Measurements from ENCODE around the gene PXN.
"Not testable (repeated sequence)": the region's sequence is repeated elsewhere in the genome, so short reads cannot be mapped to it uniquely, and the experiment has no call there.

The PXN gene

GRCh38 chr12:120238217-120238616 lies 27.3 kb downstream of the PXN start:
- no peak for DNase-seq (ENCODE audit: low spot score)
- no peak for TF ChIP-seq CTCF (conservative IDR thresholded peaks at IDR 0.05; ENCODE audit: low read depth)
- POLR2A ChIA-PET (ENCODE audit: low non-redundant PET) = interaction anchor here (1.0 to 2.1 kb wide), 3 partner anchors 24 to 54 kb away, joined by 5 to 6 read pairs (median 5); partner anchors contain the start of gene RNU4-2
- CTCF ChIA-PET = interaction anchor here (0.8 to 4.2 kb wide), 7 partner anchors 10 to 37 kb away, joined by 3 to 22 read pairs (median 3); partner anchors contain the start of genes PXN and RPLP0
- peak overlapping the region; percentile 100 for H3K27ac ChIP-seq

- peak overlapping the region; percentile 100 for H3K27ac ChIP-seq
These were observed 28.0 kb downstream of the PXN start for GRCh38 chr12:120237360-120238171.

GRCh38 chr12:120236809-120237208 lies 28.7 kb downstream of the PXN start:
- H3K27ac ChIP-seq = peak overlapping the region; percentile 100
- POLR2A ChIA-PET (ENCODE audit: low non-redundant PET) = interaction anchor here (0.8 to 2.1 kb wide), 2 partner anchors 25 to 27 kb away, joined by 3 to 6 read pairs; no protein-coding TSS in a partner anchor
- CTCF ChIA-PET = interaction anchor here (0.6 to 4.2 kb wide), 4 partner anchors 9 to 133 kb away, joined by 3 to 22 read pairs (median 4); partner anchors contain the start of gene PXN
- not testable (repeated sequence) for DNase-seq (ENCODE audit: low spot score)

More at GRCh38 chr12:120237360-120238171, 28.0 kb downstream of the PXN start:
- ChIA-PET POLR2A (ENCODE audit: low non-redundant PET) (interaction anchor here (0.5 to 2.1 kb wide), 4 partner anchors 25 to 54 kb away, joined by 3 to 6 read pairs (median 4); partner anchors contain the start of gene RNU4-2), CTCF (interaction anchor here (1.1 to 4.2 kb wide), 5 partner anchors 9 to 28 kb away, joined by 3 to 22 read pairs (median 3); partner anchors contain the start of gene PXN)
- peak; percentile 85 for DNase-seq (ENCODE audit: low spot score)
- TF ChIP-seq CTCF (conservative IDR thresholded peaks at IDR 0.05; ENCODE audit: low read depth) = no peak

- peak overlapping the region; percentile 100 for H3K27ac ChIP-seq
- DNase-seq (ENCODE audit: low spot score) = no peak
- ChIA-PET CTCF (interaction anchor here (0.5 to 1.5 kb wide), 8 partner anchors 13 to 274 kb away, joined by 3 to 7 read pairs (median 5); partner anchors contain the start of gene PXN), POLR2A (ENCODE audit: low non-redundant PET) (interaction anchor here (0.6 to 1.3 kb wide), 3 partner anchors 26 to 51 kb away, joined by 3 to 8 read pairs (median 3); partner anchors contain the start of gene PXN)
- TF ChIP-seq CTCF (conservative IDR thresholded peaks at IDR 0.05; ENCODE audit: low read depth) = no peak
These were observed 29.9 kb downstream of the PXN start for GRCh38 chr12:120235369-120236323.

- TF ChIP-seq CTCF (conservative IDR thresholded peaks at IDR 0.05; ENCODE audit: low read depth) = 0 out of 2 replicates have a peak, but pooled peaks have one; percentile 24
- peak; percentile 57 for DNase-seq (ENCODE audit: low spot score)
- H3K27ac ChIP-seq = peak overlapping the region; percentile 100
- ChIA-PET POLR2A (ENCODE audit: low non-redundant PET) (interaction anchor here (0.6 to 1.3 kb wide), 3 partner anchors 27 to 50 kb away, joined by 3 to 8 read pairs (median 3); partner anchors contain the start of gene PXN), CTCF (interaction anchor here (0.5 to 1.5 kb wide), 8 partner anchors 13 to 275 kb away, joined by 3 to 7 read pairs (median 5); partner anchors contain the start of gene PXN)
These were observed 30.7 kb downstream of the PXN start for GRCh38 chr12:120234643-120235368.

Measured in RWPE1 (cell line).